D721Med (cell line): ENCODE measurements around the gene C2CD4A.

ENCODE experiments used
- DNase-seq: peaks from one replicate; pipeline ENCODE4 v3.0.0; 2011; ENCODE audit warnings: low spot score; ENCODE audit not compliant: insufficient read length
- FAIRE-seq: peaks from 2 replicates; lab custom pipeline; 2011; peaks lifted over from hg19 to GRCh38; lab: Jason Lieb, UNC
- TF ChIP-seq, protein P1 (sequence below): IDR thresholded peaks from 2 replicates; pipeline ENCODE4 v1.5.1; 2012; ENCODE audit warnings: mild to moderate bottlenecking, control low read depth; ENCODE audit not compliant: insufficient read depth; ENCODE audit errors: missing control alignments

C2CD4A gene

DNA sequence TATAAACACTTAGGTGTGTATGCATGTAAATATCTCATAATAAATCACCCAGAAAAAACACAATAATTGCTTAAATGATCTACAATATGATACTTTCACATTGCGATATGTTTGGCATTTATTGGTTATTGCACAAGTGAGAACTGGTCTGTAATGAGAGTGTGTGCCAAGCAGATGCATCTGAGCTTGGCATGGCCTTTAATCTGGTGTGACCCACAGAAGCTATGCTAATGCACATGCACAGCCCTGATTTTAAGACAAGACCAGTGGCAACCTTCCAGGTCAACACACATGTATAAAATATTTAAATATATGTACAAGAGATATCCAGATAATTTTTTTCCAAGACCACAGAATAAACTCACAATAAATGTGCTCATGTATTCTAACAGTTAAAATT lies 42.7 kb downstream of the C2CD4A start:
- DNase-seq (no peak), FAIRE-seq (no peak)
- TF ChIP-seq, protein P1, sequence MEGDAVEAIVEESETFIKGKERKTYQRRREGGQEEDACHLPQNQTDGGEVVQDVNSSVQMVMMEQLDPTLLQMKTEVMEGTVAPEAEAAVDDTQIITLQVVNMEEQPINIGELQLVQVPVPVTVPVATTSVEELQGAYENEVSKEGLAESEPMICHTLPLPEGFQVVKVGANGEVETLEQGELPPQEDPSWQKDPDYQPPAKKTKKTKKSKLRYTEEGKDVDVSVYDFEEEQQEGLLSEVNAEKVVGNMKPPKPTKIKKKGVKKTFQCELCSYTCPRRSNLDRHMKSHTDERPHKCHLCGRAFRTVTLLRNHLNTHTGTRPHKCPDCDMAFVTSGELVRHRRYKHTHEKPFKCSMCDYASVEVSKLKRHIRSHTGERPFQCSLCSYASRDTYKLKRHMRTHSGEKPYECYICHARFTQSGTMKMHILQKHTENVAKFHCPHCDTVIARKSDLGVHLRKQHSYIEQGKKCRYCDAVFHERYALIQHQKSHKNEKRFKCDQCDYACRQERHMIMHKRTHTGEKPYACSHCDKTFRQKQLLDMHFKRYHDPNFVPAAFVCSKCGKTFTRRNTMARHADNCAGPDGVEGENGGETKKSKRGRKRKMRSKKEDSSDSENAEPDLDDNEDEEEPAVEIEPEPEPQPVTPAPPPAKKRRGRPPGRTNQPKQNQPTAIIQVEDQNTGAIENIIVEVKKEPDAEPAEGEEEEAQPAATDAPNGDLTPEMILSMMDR: no peak

DNA sequence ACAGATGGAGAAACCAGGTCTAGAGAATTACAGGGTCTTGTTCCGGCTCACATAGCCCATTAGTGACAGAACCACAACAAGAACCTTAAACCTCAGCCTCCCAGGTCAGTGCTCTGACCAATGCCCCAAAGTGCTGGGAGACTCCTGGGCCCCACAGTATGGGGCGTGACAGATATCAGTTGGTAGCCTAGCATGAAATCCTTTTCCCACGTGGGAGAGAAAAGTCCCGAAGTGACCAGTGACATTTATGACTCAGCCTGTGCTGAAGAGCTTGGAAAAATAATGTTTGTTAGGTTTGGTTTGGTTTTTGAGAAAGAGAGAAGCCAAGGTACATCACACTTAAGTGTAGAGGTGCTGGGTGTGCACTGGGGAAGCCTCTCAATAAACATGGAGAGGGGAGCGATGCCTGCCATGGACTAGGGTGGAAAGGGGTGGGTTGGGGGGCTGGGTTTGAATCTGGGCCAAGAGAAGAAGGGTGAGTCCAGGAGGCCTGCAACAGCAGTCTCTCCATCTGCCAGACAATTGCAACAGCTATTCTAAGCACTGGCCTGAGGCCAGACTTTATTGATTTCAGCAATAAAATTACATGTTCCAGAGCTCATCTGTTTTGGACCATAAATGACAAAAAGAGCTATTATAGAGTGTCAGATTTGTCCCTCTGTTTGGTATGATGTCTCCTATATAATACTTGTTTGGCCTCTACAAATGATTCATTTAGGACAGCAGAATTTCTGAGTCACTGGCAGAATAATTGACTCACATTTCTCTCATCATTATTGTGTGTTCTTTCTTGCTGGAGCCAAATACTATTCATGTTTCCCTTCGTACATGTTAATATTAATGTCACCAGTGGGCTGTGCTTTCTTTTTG lies 43.4 kb downstream of the C2CD4A start:
- DNase-seq (no peak), FAIRE-seq (no peak)
- TF ChIP-seq, protein P1: no peak

DNA sequence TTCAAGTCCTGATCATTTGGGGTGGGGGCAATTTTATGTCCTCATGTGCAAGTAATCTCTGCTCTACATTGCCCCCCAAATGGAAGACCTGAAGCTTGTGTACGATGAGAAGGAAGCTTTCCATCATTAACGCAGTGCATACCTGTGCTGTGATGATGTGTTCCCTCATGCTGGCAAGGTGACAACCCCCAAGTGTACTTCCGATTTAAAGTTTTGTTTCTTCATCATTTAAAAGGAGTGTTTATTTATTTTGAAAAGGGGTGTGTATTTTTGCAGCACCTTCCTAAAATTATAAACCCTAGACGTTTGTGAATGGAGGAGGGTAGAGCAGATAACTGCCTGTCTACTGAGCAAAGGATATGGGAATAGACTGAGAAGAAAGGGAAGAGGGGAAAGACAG lies 45.3 kb downstream of the C2CD4A start:
- DNase-seq (no peak), FAIRE-seq (no peak)
- TF ChIP-seq, protein P1: no peak

DNA sequence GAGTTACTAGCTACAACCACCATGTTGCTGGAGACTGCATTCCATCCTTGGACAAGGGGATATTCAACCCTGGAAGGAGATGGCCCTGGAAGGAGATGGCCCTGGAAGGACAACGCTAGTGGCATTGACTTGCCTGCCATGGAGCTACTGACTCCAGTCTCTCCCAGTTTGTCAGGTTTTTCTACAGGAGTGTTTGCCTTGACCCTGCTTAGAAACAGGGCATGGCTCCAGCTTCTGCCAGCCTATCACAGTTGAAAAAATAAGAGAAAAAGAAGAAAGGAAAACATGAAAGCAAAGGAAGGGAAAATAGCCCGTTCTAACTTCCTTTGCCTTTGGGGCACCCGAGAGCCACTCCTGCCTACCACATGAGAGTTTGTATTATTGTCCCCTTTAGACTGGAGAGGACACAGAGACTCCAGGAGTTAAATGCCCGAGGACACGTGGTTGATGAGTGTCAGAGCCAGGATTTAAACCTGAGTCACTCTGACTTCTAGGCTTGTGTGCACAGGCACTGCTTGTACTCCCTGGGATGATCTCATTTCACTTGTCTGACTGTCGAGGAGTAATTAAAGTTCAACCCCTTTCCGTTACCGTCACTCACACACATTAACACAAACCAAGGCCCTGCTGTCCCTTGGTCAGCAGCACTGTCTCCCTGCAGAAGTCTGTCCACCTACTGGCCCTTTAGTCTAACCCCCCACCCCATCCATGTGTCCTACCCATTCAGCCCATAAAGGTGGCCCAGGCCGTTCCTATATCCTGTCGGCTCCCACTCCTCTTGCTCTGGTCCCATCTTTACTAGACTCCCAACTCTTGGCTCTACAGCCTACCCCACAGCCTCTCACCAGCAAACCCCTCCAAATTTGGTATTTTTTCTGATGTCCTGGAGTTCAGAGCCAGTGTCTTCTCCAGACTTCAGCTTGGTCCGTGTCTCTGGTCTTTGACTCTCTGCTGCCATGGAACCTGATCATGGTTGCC lies 46.1 kb downstream of the C2CD4A start:
- TF ChIP-seq, protein P1: no peak
- DNase-seq: no peak
- FAIRE-seq: no peak

DNA sequence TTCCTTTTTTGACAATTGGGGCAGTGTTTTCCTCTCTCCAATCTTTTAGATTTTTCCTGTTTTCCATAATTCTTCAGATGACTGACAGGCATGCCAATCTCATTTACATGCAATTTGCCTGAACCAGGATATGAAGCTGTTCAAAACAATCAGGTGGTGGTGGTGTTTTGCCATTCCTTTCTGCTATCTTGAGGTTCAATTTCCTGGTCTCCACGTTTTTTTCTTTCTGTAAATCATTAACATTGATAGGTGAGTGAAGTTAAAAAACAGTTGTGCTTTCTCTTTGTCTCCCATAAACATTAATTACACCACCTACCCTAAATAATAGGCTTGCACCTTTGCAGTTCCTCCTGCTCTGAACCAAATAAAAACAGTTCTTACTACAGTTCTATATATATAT lies 49.1 kb downstream of the C2CD4A start:
- DNase-seq (no peak), FAIRE-seq (no peak)
- TF ChIP-seq, protein P1: no peak

DNA sequence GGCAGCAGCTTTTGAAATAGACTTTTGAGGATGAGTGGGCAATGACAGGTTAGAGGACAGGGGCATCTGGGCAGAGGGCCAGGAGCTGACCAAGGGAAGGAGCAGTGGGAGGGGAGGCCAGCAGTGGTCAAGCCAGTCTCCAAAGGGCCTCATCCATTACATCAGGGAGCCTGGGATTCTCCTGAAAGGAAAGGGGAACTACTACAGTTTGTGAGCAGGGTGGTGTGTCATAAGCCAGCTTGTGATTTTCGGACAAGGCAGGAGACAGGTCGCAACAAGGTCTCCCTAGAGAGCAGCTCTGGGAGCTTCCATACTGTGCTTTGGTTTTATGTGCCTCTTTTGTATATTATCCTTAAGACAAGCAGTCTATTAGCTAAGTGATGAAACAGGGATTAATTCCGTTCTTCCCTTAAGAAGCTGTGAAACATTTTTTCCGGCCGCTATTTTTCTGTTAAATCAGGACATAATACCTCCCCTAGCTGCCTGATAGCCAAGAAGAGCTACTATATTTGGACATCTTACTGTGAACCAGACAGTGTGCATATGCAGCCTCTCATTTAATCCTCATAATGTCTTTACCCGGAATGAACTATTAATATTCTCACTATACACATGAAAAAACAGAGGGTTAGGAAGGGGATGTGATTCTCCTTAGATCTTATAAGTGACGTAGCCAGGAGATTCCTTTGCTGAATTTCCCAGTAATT lies 51.9 kb downstream of the C2CD4A start:
- TF ChIP-seq, protein P1: no peak
- DNase-seq (no peak), FAIRE-seq (peak; percentile 46)
